Psoas muscle (tissue), 8 donors: ENCODE data around the gene SCAPER. TPM values are rescaled to one million over a fixed set of nuclear protein-coding genes. Genes with fewer than 3 reads are reported as not detected.

Experiments used
- ATAC-seq, 4 donors: fragments of 200-7000 bp; cut with Tn5 transposase; one replicate each; pipeline ENCODE4 v1.9.1; 2020; ENCODE audit warnings: moderate library complexity in 3 of 4, mild to moderate bottlenecking in 2 of 4
- DNase-seq, 2 donors: peaks; one replicate each; pipeline ENCODE4 v3.0.0-alpha.2; 2020
- H3K27ac ChIP-seq: fragments of 200-600 bp; one replicate; pipeline ENCODE4 v1.8.0; 2022
- H3K27me3 ChIP-seq, 3 donors: fragments of 200-600 bp in 1 of 3; one replicate each; pipeline versions ENCODE4 v1.6.1 to v1.8.0; 2013 to 2022; ENCODE audit warnings: low read length in 2 of 3, mild to moderate bottlenecking in 2 of 3, moderate library complexity in 1 of 3; ENCODE audit not compliant: insufficient read depth in 3 of 3
- H3K36me3 ChIP-seq, 2 donors: fragments of 200-600 bp in 1 of 2; one replicate each; pipeline versions ENCODE4 v1.6.1 to v1.8.0; 2013 to 2022; ENCODE audit warnings: low read depth in 1 of 2, mild to moderate bottlenecking in 1 of 2, moderate library complexity in 1 of 2; ENCODE audit not compliant: insufficient read depth in 1 of 2
- H3K4me1 ChIP-seq: fragments of 200-600 bp; one replicate; pipeline ENCODE4 v1.8.0; 2022
- H3K4me3 ChIP-seq: fragments of 200-600 bp; one replicate; pipeline ENCODE4 v1.8.0; 2022; ENCODE audit warnings: mild to moderate bottlenecking
- H3K9me3 ChIP-seq: fragments of 200-600 bp; one replicate; pipeline ENCODE4 v1.8.0; 2022
- CTCF ChIP-seq: fragments of 200-600 bp; IDR thresholded peaks from one replicate; pipeline ENCODE4 v1.8.0; 2022; ENCODE audit warnings: antibody characterized with exemption
- WGBS, 3 donors: extraction: QIAGEN DNeasy Blood & Tissue Kit; methylation state at CpG; one replicate each; pipeline versions ENCODE4 v1.1.6 to v1.1.7; 2013; 5-methylcytosine and 5-hydroxymethylcytosine counted together
- intact Hi-C, 2 donors: fragments of 100-400 bp; cut with DNase I; formaldehyde crosslinking; loops; one replicate each; pipeline versions ENCODE4 v1.11.0 to v1.14.2; 2022
- polyA plus RNA-seq, 3 donors: library from polyadenylated mRNA; stranded (reverse); fragments of 200-250 nt; gene quantifications; one replicate each; pipeline ENCODE4 v1.2.3, GENCODE V29; 2013
- total RNA-seq, 4 donors: library from RNA; stranded (reverse); fragmentation: NEBNext Ultra II Directional in 2 of 4; extraction: Animal tissue kit (Norgen Biotek cat#: 25700) in 2 of 4; gene quantifications; one replicate each; pipeline versions ENCODE4 v1.2.1 to v1.2.4, GENCODE V29; 2021 to 2023
- donor health status: healthy with polysubstance abuse.
- donor health status: DM: no; HTN: no; CAD: no; lungs with moderate emphysema.
- donor health status: Bipolar disorder and iron deficiency.
- donor health status: healthy.
- donor health status: DM: yes; HTN: yes; CAD: no.
- donor health status: DM: no; HTN: no; CAD: no.
- donor health status: DM: no; HTN: no; CAD: no.
- donor health status: DM: yes; HTN: yes; CAD: no.

SCAPER gene
- total and polyA plus RNA-seq, 7 donors = 4.1 to 28.7 (median 20.0) TPM

GRCh38 chr15:76931397-76932134 is 26.4 kb upstream of the SCAPER start, which contains the start of gene RCN2:
RCN2 (plus strand) TSS chr15:76931749; CDS start chr15:76931842, 93 bp downstream.
- Histone ChIP-seq H3K9me3 (no peaks in the 10 kb centered on the region), H3K4me1 (peaks cover 12% of the 10 kb centered on the region), H3K27me3 (no peaks in the 10 kb centered on the region), H3K4me3 (peak within 1 kb of the TSS; percentile 77), H3K36me3 (peaks cover 3 to 41% of the 10 kb centered on the region in 2 donors), H3K27ac (peak within 1 kb of the TSS; percentile 81)
- 0% methylated on average over 34 to 96 of the region's 96 CpGs for WGBS, 3 donors
- DNase-seq (peak; percentile 96 to 97), ATAC-seq (peak; percentile 100)
- intact Hi-C loops = loop anchor here in 1 of 2 donors (2.0 kb wide), 1 partner anchor 25 kb away; no protein-coding TSS in a partner anchor
- peak; percentile 4 for TF ChIP-seq CTCF

DNA sequence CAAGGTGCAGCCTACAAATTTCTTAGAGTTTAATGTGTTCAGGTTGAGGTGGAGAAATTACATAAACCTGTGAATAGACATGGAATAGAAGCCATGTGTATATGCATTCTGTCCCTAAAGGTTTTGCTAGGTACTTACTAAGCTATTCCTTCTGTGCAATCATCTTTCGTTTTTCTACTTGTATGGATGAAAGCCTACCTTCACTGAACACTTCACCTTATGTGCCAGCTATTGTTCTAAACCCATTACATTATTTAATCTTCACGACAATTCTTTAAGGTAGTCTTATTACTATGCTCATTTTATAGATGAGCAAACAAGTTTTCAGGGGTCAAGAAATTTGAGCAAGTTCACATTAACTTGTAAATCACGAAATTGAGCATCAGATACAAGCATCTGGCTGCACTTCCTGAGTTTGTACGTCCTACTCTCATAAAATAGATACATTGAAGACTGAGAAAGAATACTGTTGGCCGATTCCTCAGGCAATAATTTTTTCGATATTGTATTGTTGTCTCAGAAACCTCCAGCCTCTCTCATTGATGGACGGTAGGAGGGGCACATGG is 25.8 kb upstream of the SCAPER start:
- intact Hi-C loops = loop anchor here in 1 of 2 donors (2.0 kb wide), 1 partner anchor 24 kb away; no protein-coding TSS in a partner anchor
- WGBS, 3 donors = 14 to 18% (median 18%) methylated on average over 7 of the region's 7 CpGs
- peak overlapping the region; percentile 81 for H3K27ac ChIP-seq
- H3K36me3 ChIP-seq = peaks cover 0 to 35% of the 10 kb centered on the region in 2 donors
- H3K4me3 ChIP-seq = peak overlapping the region; percentile 77
- TF ChIP-seq CTCF = no peak
- no peaks in the 10 kb centered on the region for H3K9me3 ChIP-seq
- H3K4me1 ChIP-seq = peaks cover 12% of the 10 kb centered on the region
- ATAC-seq (no peak), DNase-seq (no peak)
- no peaks in the 10 kb centered on the region for H3K27me3 ChIP-seq

GRCh38 chr15:76929011-76929760 is 24.0 kb upstream of the SCAPER start:
- no peak for ATAC-seq
- intact Hi-C loops = loop anchor here in 1 of 2 donors (5.0 kb wide), 1 partner anchor 1328 kb away; no protein-coding TSS in a partner anchor

GRCh38 chr15:76928201-76928600 is 23.1 kb upstream of the SCAPER start:
- TF ChIP-seq CTCF = no peak
- DNase-seq (no peak), ATAC-seq (no peak)
- no peak overlapping the region for H3K27ac ChIP-seq
- no peaks in the 10 kb centered on the region for H3K9me3 ChIP-seq
- H3K36me3 ChIP-seq = peaks cover 0 to 8% of the 10 kb centered on the region in 2 donors
- no peak overlapping the region for H3K4me3 ChIP-seq
- peaks cover 12% of the 10 kb centered on the region for H3K4me1 ChIP-seq
- 77 to 79% (median 78%) methylated on average over 3 of the region's 3 CpGs for WGBS, 3 donors
- intact Hi-C loops = loop anchor here in 1 of 2 donors (5.0 kb wide), 1 partner anchor 1329 kb away; no protein-coding TSS in a partner anchor
- no peaks in the 10 kb centered on the region for H3K27me3 ChIP-seq

More at GRCh38 chr15:76929011-76929760, 24.0 kb upstream of the SCAPER start:
- H3K9me3 ChIP-seq = no peaks in the 10 kb centered on the region
- TF ChIP-seq CTCF = no peak
- no peaks in the 10 kb centered on the region for H3K27me3 ChIP-seq
- no peak for DNase-seq
- peaks cover 0 to 17% of the 10 kb centered on the region in 2 donors for H3K36me3 ChIP-seq
- no peak overlapping the region for H3K4me3 ChIP-seq
- H3K4me1 ChIP-seq = peaks cover 12% of the 10 kb centered on the region
- no peak overlapping the region for H3K27ac ChIP-seq
